GM21390 (cell line): ENCODE results near the gene NEK8.
"Not testable (repeated sequence)": the region's sequence is repeated elsewhere in the genome, so short reads cannot be mapped to it uniquely, and the experiment has no call there.

Experiments
- ATAC-seq: cut with Tn5 transposase; IDR thresholded peaks from one replicate; pipeline ENCODE4 v1.9.1; 2021; ENCODE audit not compliant: unreplicated experiment

The NEK8 gene

GRCh38 chr17:28760601-28761562 lies 32.3 kb downstream of the NEK8 start:
- ATAC-seq = no peak

GRCh38 chr17:28763137-28763799 lies 34.7 kb downstream of the NEK8 start:
- ATAC-seq = no peak

- no peak for ATAC-seq
Observed at GRCh38 chr17:28763804-28764266, 35.2 kb downstream of the NEK8 start.

GRCh38 chr17:28765038-28765437 lies 36.5 kb downstream of the NEK8 start:
- ATAC-seq = no peak

- no peak for ATAC-seq
Observed at GRCh38 chr17:28773736-28774135, 45.1 kb downstream of the NEK8 start.

GRCh38 chr17:28774206-28774605 lies 45.6 kb downstream of the NEK8 start:
- no peak for ATAC-seq

- no peak for ATAC-seq
Observed at GRCh38 chr17:28777178-28777577, 48.6 kb downstream of the NEK8 start.

- not testable (repeated sequence) for ATAC-seq
Observed at GRCh38 chr17:28779601-28780000, 51.0 kb downstream of the NEK8 start.

GRCh38 chr17:28783161-28783560 lies 54.6 kb downstream of the NEK8 start:
- no peak for ATAC-seq

GRCh38 chr17:28788100-28788499 lies 59.5 kb downstream of the NEK8 start:
- no peak for ATAC-seq
